Left hindlimb (tissue), 1 donor: ENCODE results near the gene OPN1MW.
A peak's percentile ranks its signal among the peaks of the same experiment; 100 is the strongest.
"Not testable (repeated sequence)": the region's sequence is repeated elsewhere in the genome, so short reads cannot be mapped to it uniquely, and the experiment has no call there.

Experiments used
- DNase-seq: peaks from one replicate; pipeline ENCODE4 v3.0.0-alpha.2; 2018

Gene OPN1MW

DNA sequence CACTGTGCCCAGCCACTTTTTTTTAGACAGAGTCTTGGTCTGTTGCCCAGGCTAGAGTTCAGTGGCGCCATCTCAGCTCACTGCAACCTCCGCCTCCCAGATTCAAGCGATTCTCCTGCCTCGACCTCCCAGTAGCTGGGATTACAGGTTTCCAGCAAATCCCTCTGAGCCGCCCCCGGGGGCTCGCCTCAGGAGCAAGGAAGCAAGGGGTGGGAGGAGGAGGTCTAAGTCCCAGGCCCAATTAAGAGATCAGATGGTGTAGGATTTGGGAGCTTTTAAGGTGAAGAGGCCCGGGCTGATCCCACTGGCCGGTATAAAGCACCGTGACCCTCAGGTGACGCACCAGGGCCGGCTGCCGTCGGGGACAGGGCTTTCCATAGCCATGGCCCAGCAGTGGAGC, at the start of gene OPN1MW:
TSS of gene OPN1MW (plus strand) at position 301 of the 400 bp plus-strand sequence. CDS start at position 383, 82 bp downstream.
- not testable (repeated sequence) for DNase-seq

DNA sequence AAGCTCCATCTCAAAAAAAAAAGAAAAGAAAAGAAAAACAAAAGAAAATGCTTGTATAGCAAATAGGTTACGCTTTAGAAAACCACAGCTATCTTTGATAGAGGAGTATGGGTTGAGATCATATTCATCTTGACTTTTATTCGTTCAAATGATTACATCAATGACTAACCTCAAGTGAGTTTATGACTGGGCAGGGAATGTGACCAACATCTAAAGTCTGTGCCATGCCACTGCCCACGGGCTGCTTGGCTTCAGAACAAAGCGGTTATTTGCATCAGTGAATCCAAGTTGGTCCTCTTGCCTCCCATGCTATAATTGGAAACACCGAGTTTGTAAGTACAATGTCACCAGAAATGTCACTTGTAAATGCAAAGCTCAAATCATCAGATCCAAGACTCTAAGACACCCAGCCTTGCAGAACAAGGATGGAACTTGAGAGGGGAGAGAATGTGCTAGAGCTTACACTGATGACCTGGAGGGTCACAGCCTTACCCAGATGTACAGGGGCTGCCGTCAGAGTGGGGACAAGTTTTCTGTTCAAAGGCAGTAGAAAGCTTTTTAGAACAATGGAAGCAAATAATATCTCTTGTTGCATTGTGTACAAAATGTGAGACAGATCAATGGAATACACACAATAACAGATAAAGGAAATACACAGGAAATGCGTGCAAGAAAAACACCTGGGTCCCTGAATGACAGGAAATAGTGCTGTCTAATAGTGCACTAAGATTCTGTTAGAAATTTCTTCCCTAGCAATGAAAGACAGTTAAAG, 46.8 kb upstream of the OPN1MW start:
- DNase-seq: no peak

GRCh38 chrX:154136627-154137161, 45.7 kb upstream of the OPN1MW start:
- peak; percentile 73 for DNase-seq

- no peak for DNase-seq
These were observed 43.5 kb upstream of the OPN1MW start for GRCh38 chrX:154138857-154139256.

DNA sequence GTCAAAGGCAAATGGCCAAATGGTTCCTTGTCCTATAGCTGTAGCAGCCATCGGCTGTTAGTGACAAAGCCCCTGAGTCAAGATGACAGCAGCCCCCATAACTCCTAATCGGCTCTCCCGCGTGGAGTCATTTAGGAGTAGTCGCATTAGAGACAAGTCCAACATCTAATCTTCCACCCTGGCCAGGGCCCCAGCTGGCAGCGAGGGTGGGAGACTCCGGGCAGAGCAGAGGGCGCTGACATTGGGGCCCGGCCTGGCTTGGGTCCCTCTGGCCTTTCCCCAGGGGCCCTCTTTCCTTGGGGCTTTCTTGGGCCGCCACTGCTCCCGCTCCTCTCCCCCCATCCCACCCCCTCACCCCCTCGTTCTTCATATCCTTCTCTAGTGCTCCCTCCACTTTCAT, 42.2 kb upstream of the OPN1MW start:
- DNase-seq: no peak

DNA sequence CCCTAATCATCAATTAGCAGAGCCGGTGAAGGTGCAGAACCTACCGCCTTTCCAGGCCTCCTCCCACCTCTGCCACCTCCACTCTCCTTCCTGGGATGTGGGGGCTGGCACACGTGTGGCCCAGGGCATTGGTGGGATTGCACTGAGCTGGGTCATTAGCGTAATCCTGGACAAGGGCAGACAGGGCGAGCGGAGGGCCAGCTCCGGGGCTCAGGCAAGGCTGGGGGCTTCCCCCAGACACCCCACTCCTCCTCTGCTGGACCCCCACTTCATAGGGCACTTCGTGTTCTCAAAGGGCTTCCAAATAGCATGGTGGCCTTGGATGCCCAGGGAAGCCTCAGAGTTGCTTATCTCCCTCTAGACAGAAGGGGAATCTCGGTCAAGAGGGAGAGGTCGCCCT, 41.7 kb upstream of the OPN1MW start:
- DNase-seq: no peak

- DNase-seq: no peak
These were observed 40.0 kb upstream of the OPN1MW start for GRCh38 chrX:154142386-154142785.

DNA sequence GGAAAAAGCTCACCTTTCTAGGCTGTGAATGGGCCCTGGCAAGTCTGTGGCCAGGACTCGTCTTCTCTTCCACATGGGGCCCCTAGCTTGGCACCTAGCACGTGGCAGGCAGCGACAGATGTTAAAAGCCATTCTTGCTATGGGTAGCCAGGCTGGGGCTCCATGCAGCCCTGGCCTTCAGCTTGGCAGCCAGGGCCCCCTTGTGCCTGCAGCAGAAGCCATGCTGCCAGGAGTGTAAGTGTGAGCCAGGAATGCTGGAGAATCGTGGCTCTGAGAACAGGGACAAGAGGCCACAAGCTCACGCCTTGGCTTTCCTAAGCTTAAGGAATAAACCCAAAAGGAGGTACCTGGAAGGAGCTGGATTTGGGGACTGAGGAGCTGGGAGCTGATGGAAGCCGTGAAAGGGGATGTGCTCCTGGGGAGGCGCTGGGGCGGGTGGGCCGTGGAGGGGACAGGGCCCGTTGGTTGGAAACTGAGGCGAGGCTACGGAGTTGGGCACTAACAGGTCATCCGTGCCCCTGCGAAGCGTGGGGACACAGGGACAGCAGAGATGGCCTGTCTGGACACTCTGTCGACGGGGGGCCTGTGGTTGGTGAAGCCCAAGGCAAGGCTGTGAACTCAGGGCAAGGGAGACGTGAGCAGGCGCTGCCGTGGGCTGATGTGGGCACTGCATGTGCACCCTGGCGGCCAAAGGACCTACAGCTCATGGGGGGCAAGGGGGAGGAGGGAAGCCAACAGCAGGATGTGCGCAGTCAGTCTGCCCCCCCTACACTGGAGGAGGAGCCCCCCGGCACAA, 39.2 kb upstream of the OPN1MW start:
- DNase-seq: no peak

DNA sequence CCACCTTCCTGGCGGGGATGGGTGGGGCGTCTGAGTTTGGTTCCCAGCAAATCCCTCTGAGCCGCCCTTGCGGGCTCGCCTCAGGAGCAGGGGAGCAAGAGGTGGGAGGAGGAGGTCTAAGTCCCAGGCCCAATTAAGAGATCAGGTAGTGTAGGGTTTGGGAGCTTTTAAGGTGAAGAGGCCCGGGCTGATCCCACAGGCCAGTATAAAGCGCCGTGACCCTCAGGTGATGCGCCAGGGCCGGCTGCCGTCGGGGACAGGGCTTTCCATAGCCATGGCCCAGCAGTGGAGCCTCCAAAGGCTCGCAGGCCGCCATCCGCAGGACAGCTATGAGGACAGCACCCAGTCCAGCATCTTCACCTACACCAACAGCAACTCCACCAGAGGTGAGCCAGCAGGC, 38.4 kb upstream of the OPN1MW start, which contains the start of gene OPN1LW:
TSS of gene OPN1LW (plus strand) at position 234 of the 400 bp plus-strand sequence. CDS start at position 275, 41 bp downstream.
- not testable (repeated sequence) for DNase-seq

DNA sequence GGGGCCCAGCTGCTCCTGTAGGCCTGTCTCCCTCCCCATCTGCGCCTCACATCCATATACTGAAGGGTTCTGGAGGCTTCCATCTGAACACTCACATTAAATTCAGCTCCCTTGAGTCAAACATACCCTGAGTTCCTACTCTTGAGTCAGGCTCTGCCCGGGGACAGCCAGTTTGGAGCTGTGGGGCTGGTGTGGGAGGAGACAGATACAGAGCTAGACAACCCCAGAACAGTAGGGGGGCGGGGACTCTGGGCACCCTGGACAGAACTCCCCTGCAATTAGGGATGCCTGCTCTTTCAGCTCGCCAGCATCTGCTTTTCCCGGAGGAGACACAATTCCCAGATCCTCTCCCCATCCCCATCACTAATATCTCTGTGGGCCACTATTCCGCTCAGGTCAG, 31.4 kb upstream of the OPN1MW start:
- not testable (repeated sequence) for DNase-seq

- not testable (repeated sequence) for DNase-seq
These were observed 26.2 kb upstream of the OPN1MW start for GRCh38 chrX:154156221-154156620.

- not testable (repeated sequence) for DNase-seq
These were observed 25.2 kb upstream of the OPN1MW start for GRCh38 chrX:154157207-154157606.

DNA sequence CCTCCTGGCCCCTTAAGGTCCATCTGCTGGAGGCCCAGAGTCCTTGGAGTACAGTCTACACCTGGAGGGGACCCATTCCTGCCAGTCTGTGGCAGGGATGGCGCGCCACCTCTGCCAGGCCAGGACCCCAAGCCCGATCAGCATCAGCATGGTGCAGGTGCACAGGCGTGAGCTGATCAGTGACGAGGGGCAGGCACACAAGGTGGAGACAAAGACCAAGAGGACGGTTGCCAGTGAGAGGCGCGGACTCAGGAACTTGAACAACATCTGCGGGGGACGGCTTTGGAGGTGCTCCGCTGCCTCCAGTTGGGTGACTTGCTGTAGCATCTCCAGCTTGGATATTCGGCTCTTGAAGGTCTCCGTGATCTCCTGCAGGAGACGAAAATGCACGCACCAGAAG, 23.1 kb upstream of the OPN1MW start:
- DNase-seq: not testable (repeated sequence)

- not testable (repeated sequence) for DNase-seq
These were observed 17.5 kb upstream of the OPN1MW start for GRCh38 chrX:154164902-154165301.

- DNase-seq: not testable (repeated sequence)
These were observed 14.0 kb upstream of the OPN1MW start for GRCh38 chrX:154168384-154168783.

GRCh38 chrX:154172535-154172943, 9.9 kb upstream of the OPN1MW start:
- not testable (repeated sequence) for DNase-seq

DNA sequence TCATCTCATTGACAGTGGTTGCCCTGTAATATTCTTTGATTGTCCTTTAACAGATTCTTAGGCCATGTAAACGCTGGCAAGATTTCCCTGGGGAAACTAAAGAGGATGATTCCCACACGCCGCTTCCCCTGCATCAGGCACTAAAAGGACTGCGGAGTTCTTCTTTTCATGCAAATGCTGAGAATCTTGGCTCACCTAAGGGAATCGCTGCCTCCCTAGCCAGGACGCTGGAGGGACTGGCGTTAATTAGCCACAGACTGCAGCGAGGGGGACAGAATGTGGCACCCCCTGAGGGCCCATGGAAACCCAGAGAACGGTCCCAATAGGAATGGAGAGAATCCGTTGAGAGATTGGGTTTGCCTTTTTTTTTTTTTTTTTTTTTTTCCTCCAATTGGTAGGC, 8.0 kb upstream of the OPN1MW start:
- DNase-seq: not testable (repeated sequence)

GRCh38 chrX:154183794-154184193, 1.4 kb downstream of the OPN1MW start:
- not testable (repeated sequence) for DNase-seq

- not testable (repeated sequence) for DNase-seq
These were observed 10.4 kb downstream of the OPN1MW start for GRCh38 chrX:154192846-154193245.

DNA sequence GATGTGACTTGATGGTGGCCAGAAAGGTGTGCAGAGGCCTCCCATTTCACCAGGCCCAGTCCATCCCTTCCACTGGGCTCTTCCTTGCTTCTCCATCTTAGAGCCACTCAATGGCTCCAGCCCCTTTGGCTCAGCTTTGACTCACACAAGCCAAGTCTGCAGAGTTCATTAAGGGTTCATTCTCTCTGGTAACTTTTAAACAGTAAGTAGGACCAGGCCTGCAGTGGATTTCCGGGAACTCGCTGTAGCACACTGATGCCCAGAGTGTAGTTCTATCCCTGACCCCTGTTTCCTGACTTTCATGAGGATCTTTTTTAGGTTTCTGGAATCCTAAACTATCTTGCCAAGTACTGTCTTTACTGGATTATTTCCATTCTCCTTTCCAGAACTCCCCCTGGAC, 11.9 kb downstream of the OPN1MW start:
- not testable (repeated sequence) for DNase-seq

GRCh38 chrX:154196466-154196865, 14.1 kb downstream of the OPN1MW start:
- not testable (repeated sequence) for DNase-seq

DNA sequence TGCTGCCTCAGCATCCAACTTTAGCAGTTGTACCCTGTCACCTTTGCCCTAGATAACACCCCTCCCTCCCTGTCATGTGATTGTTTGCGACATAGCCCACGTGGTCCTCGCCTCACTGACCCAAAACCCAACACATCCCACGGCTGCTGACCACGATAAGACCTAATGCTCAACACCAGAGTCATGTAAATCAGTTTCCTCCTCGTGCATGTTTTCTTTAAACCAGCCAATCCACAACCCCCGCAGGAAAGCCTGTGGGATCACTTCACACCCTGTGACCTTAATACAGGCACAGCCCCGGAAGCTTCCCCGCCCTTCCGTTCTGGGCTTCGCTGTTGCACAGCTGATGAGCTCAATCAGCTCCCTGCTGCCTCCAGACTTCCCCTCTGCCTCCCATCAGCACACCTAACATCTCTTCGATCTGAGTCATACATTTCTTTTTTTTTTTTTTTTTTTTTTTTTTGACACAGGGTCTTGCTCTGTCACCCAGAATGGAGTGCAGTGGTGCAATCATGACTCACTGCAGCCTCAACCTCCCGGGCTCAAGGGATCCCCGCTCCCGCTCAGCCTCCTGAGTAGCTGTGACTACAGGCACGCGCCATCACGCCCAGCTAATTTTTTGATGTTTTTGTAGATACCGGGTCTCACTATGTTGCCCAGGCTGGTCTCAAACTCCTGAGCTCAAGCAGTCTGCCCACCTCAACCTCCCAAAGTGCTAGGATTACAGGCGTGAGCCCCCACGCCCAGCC, 27.4 kb downstream of the OPN1MW start:
- not testable (repeated sequence) for DNase-seq

GRCh38 chrX:154211057-154211456, 28.7 kb downstream of the OPN1MW start:
- DNase-seq: not testable (repeated sequence)
